H9 (cell line): ENCODE measurements around the gene KRT6A. TPM values are rescaled to one million over a fixed set of nuclear protein-coding genes. Genes with fewer than 3 reads are reported as not detected.

Source experiments
- DNase-seq: peaks from one replicate; pipeline ENCODE4 v3.0.0-alpha.2; 2017
- H2AFZ ChIP-seq: one replicate; pipeline ENCODE4 v1.6.1; 2013; ENCODE audit warnings: mild to moderate bottlenecking, low read length, control low read depth, moderate library complexity
- H2AK5ac ChIP-seq: 2 replicates; pipeline ENCODE4 v1.6.1; 2013; ENCODE audit warnings: low read length, control low read depth, mixed read lengths; ENCODE audit not compliant: insufficient read length
- H2BK120ac ChIP-seq: one replicate; pipeline ENCODE4 v1.6.1; 2013; ENCODE audit warnings: low read depth, mild to moderate bottlenecking, low read length, control low read depth, inconsistent platforms; ENCODE audit not compliant: poor library complexity, severe bottlenecking
- H2BK12ac ChIP-seq: 2 replicates; pipeline ENCODE4 v1.6.1; 2013; ENCODE audit warnings: low read length, control low read depth, mixed read lengths, low read depth; ENCODE audit not compliant: insufficient read length
- H2BK15ac ChIP-seq: 2 replicates; pipeline ENCODE4 v1.6.1; 2013; ENCODE audit warnings: low read depth, low read length, control low read depth
- H2BK20ac ChIP-seq: one replicate; pipeline ENCODE4 v1.6.1; 2013; ENCODE audit warnings: low read depth, mild to moderate bottlenecking, low read length, control low read depth, inconsistent platforms; ENCODE audit not compliant: poor library complexity, severe bottlenecking
- H2BK5ac ChIP-seq: 2 replicates; pipeline ENCODE4 v1.6.1; 2013; ENCODE audit warnings: low read length, control low read depth, mixed read lengths; ENCODE audit not compliant: insufficient read length
- H3K14ac ChIP-seq: 2 replicates; pipeline ENCODE4 v1.6.1; 2013; ENCODE audit warnings: low read length, control low read depth; ENCODE audit not compliant: insufficient read depth
- H3K18ac ChIP-seq: 2 replicates; pipeline ENCODE4 v1.6.1; 2013; ENCODE audit warnings: low read depth, mild to moderate bottlenecking, mixed read lengths, low read length, control low read depth; ENCODE audit not compliant: insufficient read length
- H3K23ac ChIP-seq: 2 replicates; pipeline ENCODE4 v1.6.1; 2013; ENCODE audit warnings: low read length, control low read depth, mixed read lengths, low read depth; ENCODE audit not compliant: insufficient read length
- H3K23me2 ChIP-seq: 2 replicates; pipeline ENCODE4 v1.6.1; 2013; ENCODE audit warnings: low read depth, mild to moderate bottlenecking, mixed read lengths, low read length, control low read depth; ENCODE audit not compliant: insufficient read length, poor library complexity, severe bottlenecking
- H3K27ac ChIP-seq: 2 replicates; pipeline ENCODE4 v1.5.1; 2013; ENCODE audit warnings: low read length, control low read depth, mixed read lengths, low read depth; ENCODE audit not compliant: insufficient read length
- H3K27me3 ChIP-seq: 2 replicates; pipeline ENCODE4 v1.6.1; 2013; ENCODE audit warnings: low read length, control low read depth, inconsistent platforms; ENCODE audit not compliant: insufficient read depth
- H3K4ac ChIP-seq: 2 replicates; pipeline ENCODE4 v1.6.1; 2013; ENCODE audit warnings: low read depth, mild to moderate bottlenecking, control low read depth, inconsistent platforms, low read length, moderate library complexity
- H3K4me1 ChIP-seq: 2 replicates; pipeline ENCODE4 v1.6.1; 2013; ENCODE audit warnings: low read length, control low read depth, inconsistent platforms; ENCODE audit not compliant: insufficient read depth
- H3K4me2 ChIP-seq: 2 replicates; pipeline ENCODE4 v1.6.1; 2013; ENCODE audit warnings: low read length, control low read depth, mixed read lengths; ENCODE audit not compliant: insufficient read length, insufficient read depth
- H3K56ac ChIP-seq: 2 replicates; pipeline ENCODE4 v1.6.1; 2013; ENCODE audit warnings: low read depth, mild to moderate bottlenecking, mixed read lengths, low read length, control low read depth; ENCODE audit not compliant: insufficient read length
- H3K79me1 ChIP-seq: 2 replicates; pipeline ENCODE4 v1.6.1; 2013; ENCODE audit warnings: low read depth, mild to moderate bottlenecking, moderate library complexity, low read length, control low read depth, inconsistent platforms; ENCODE audit not compliant: insufficient read depth, poor library complexity, severe bottlenecking
- H3K79me2 ChIP-seq: 2 replicates; pipeline ENCODE4 v1.6.1; 2013; ENCODE audit warnings: low read length, control low read depth, inconsistent platforms; ENCODE audit not compliant: insufficient read depth
- H3K9ac ChIP-seq: 2 replicates; pipeline ENCODE4 v1.6.1; 2013; ENCODE audit warnings: low read length, control low read depth, mixed read lengths; ENCODE audit not compliant: insufficient read length; ENCODE audit errors: extremely low read depth
- H3K9me3 ChIP-seq: one replicate; pipeline ENCODE4 v1.6.1; 2013; ENCODE audit warnings: low read depth, low read length, inconsistent platforms; ENCODE audit not compliant: control insufficient read depth
- H3T11ph ChIP-seq: one replicate; pipeline ENCODE4 v1.6.1; 2013; ENCODE audit warnings: mild to moderate bottlenecking, low read length, control low read depth, inconsistent platforms
- H4K20me1 ChIP-seq: one replicate; pipeline ENCODE4 v1.6.1; 2013; ENCODE audit not compliant: control insufficient read depth, insufficient read length, insufficient read depth
- H4K5ac ChIP-seq: 2 replicates; pipeline ENCODE4 v1.6.1; 2013; ENCODE audit warnings: low read depth, mild to moderate bottlenecking, mixed read lengths, low read length, control low read depth; ENCODE audit not compliant: insufficient read length
- H4K8ac ChIP-seq: replicated peaks from 2 replicates; pipeline ENCODE4 v1.6.1; 2013; ENCODE audit warnings: low read length, control low read depth, mixed read lengths, low read depth; ENCODE audit not compliant: insufficient read length
- H4K91ac ChIP-seq: 2 replicates; pipeline ENCODE4 v1.6.1; 2013; ENCODE audit warnings: low read depth, mild to moderate bottlenecking, moderate library complexity, mixed read lengths, low read length, control low read depth; ENCODE audit not compliant: insufficient read length
- H3K27ac Mint-ChIP-seq, 3 experiments: 2 replicates in 2 of 3; 3 replicates in 1 of 3; pipeline ENCODE4 v1.8.0; 2020 to 2021; ENCODE audit warnings: mixed read lengths in 3 of 3, mild to moderate bottlenecking in 1 of 3, moderate library complexity in 1 of 3
- H3K27me3 Mint-ChIP-seq: 2 replicates; pipeline ENCODE4 v1.8.0; 2021; ENCODE audit warnings: low read depth, mild to moderate bottlenecking, moderate library complexity, mixed read lengths
- H3K36me3 Mint-ChIP-seq, 3 experiments: 2 replicates in 2 of 3; 3 replicates in 1 of 3; pipeline ENCODE4 v1.8.0; 2020 to 2021; ENCODE audit warnings: low read depth in 3 of 3, mixed read lengths in 3 of 3; ENCODE audit not compliant: insufficient read depth in 1 of 3
- H3K4me1 Mint-ChIP-seq, 2 experiments: 2 replicates each; pipeline ENCODE4 v1.8.0; 2020; ENCODE audit warnings: mixed read lengths in 2 of 2
- H3K4me3 Mint-ChIP-seq, 2 experiments: 2 replicates in 1 of 2; 3 replicates in 1 of 2; pipeline ENCODE4 v1.8.0; 2020 to 2021; ENCODE audit warnings: mild to moderate bottlenecking in 2 of 2, mixed read lengths in 2 of 2, moderate library complexity in 1 of 2
- H3K9me3 Mint-ChIP-seq, 2 experiments: 2 replicates in 1 of 2; 3 replicates in 1 of 2; pipeline ENCODE4 v1.8.0; 2020; ENCODE audit warnings: mild to moderate bottlenecking in 2 of 2, mixed read lengths in 2 of 2, moderate library complexity in 1 of 2
- CTCF ChIP-seq: fragments of 200-600 bp; sonication (generic); conservative IDR thresholded peaks from 3 replicates; pipeline ENCODE4 v1.8.0; 2021; ENCODE audit warnings: antibody characterized with exemption, mild to moderate bottlenecking
- WGBS: extraction: QIAGEN DNeasy Blood & Tissue Kit; methylation state at CpG from one replicate; pipeline ENCODE4 v1.1.7; 2013; ENCODE audit warnings: missing lambda C conversion rate, low lambda C conversion rate, mixed read lengths; ENCODE audit not compliant: insufficient read length; ENCODE audit errors: extremely low coverage; 5-methylcytosine and 5-hydroxymethylcytosine counted together
- total RNA-seq: library from RNA; stranded (reverse); gene quantifications from 2 replicates; pipeline ENCODE4 v1.2.1, GENCODE V29; 2021

KRT6A gene
- total RNA-seq, 1 experiment from 2014 or later = not detected

DNA sequence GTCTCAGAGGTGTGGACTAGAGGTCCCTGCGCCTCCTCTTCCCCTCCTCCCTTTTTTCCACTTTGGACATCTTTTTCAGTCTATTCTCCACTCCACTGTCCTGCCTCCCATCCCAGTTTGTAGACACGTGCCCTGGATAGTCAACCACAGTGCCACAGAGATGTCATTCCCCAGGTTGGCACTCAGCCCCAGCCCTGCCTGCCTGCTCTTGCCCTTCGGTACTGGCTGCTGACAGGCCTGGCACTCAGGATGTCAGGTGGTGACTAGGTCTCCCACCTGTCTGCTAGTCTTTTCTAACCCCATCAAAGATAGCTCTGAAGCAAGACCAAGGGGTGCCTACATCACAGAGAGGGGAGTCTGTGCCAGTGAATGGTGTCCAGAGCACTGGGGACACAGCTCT is 44.0 kb upstream of the KRT6A start:
- WGBS = no CpG with 5 or more reads among the region's 3 CpGs

More for the DNA sequence above, 44.0 kb upstream of the KRT6A start:
- no peak overlapping the region for H3T11ph ChIP-seq
- no peaks in the 10 kb centered on the region for H3K4me1 ChIP-seq
- H3K4ac ChIP-seq = no peak overlapping the region
- no peak overlapping the region for H3K56ac ChIP-seq
- TF ChIP-seq CTCF = no peak
- no peak overlapping the region for H2AFZ ChIP-seq
- Mint-ChIP-seq H3K27me3 (peaks cover 2% of the 10 kb centered on the region; the same call in 1 of the 2 replicates), H3K4me3 (no peak overlapping the region), H3K27ac (no peak overlapping the region; a peak in 1 of 7 replicates), H3K4me1 (peaks cover 5 to 6% of the 10 kb centered on the region in 2 experiments; a peak in 3 of 4 replicates), H3K9me3 (no peaks in the 10 kb centered on the region), H3K36me3 (no peaks in the 10 kb centered on the region)
- H2BK12ac ChIP-seq = no peak overlapping the region
- no peak overlapping the region for H4K5ac ChIP-seq
- no peaks in the 10 kb centered on the region for H3K23me2 ChIP-seq
- no peak overlapping the region; the same call in 1 of the 2 replicates for H3K14ac ChIP-seq
- H3K4me2 ChIP-seq = no peak overlapping the region
- H2AK5ac ChIP-seq = no peak overlapping the region
- H2BK15ac ChIP-seq = no peak overlapping the region
- H3K27ac ChIP-seq = no peak overlapping the region
- no peaks in the 10 kb centered on the region for H3K9me3 ChIP-seq
- H4K8ac ChIP-seq = no peak overlapping the region
- H4K20me1 ChIP-seq = no peaks in the 10 kb centered on the region
- no peak overlapping the region for H3K18ac ChIP-seq
- no peak overlapping the region for H2BK5ac ChIP-seq
- no peaks in the 10 kb centered on the region for H3K79me1 ChIP-seq
- no peaks in the 10 kb centered on the region for H3K27me3 ChIP-seq
- H2BK20ac ChIP-seq = no peak overlapping the region
- no peak overlapping the region for H3K23ac ChIP-seq
- H4K91ac ChIP-seq = no peak overlapping the region
- H2BK120ac ChIP-seq = no peak overlapping the region
- no peaks in the 10 kb centered on the region for H3K79me2 ChIP-seq
- no peak overlapping the region for H3K9ac ChIP-seq
- no peak for DNase-seq
